ENCODE measurements around the gene ITPRID2. TPM values are rescaled to one million over a fixed set of nuclear protein-coding genes. Genes with fewer than 3 reads are reported as not detected.

ITPRID2 gene
- total RNA-seq, 1 experiment from 2014 or later = 1,605 TPM

DNA sequence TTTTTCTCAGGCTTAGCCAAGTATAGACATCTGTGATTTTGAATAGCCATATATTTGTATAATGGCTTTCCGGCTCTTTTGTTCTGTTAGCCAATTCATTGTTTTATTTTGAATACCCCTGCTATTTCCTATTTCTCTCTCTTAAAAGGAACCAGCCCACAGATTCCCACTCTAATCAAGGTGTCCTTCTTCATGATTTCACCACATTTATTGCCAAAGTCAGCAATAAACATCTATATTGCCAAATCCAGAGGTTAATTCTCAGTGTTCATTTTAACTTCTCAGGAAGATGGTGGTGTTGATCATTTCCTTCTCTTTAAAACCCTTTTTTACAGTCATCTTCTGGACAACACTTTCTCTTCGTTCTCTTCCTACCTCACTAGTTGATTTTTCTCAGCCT is 13.1 kb upstream of the ITPRID2 start:
- H3K4me3 ChIP-seq (replicated peaks in 1 of 2; ENCODE audit: low read depth in 1 of 2, low read length in 2 of 2) = no peak overlapping the region
- H3K9me2 ChIP-seq (ENCODE audit: insufficient read depth) = no peaks in the 10 kb centered on the region
- H2AFZ ChIP-seq (ENCODE audit: low read depth, low read length, poor library complexity, severe bottlenecking) = no peak overlapping the region
- no TSS peak for BruUV-seq (replicated peaks)
- ChIA-PET POLR2A (interaction anchor here (0.6 to 0.9 kb wide), 2 partner anchors 66 to 70 kb away, joined by 3 to 4 read pairs; no protein-coding TSS in a partner anchor), CTCF (no interaction called here), RAD21 (ENCODE audit: low non-redundant PET in 1 of 2, low total read pairs in 2 of 2, uncharacterized antibody in 2 of 2, unreplicated experiment in 2 of 2) (no interaction called here)
- H4K20me1 ChIP-seq (ENCODE audit: insufficient read depth) = no peaks in the 10 kb centered on the region
- no peak overlapping the region; the same call in 1 of the 2 replicates for H3K27ac ChIP-seq (ENCODE audit: low read depth, low read length)
- no peak overlapping the region for H3K9ac ChIP-seq (ENCODE audit: low read length)
- no peaks in the 10 kb centered on the region for H3K36me3 ChIP-seq (ENCODE audit: control insufficient read depth in 1 of 2, insufficient read depth in 2 of 2, low read length in 2 of 2)
- H3K4me2 ChIP-seq (ENCODE audit: low read length) = no peak overlapping the region
- no peak for ATAC-seq
- intact Hi-C loops (cut with micrococcal nuclease) = loop anchor here (5.0 kb wide), 1 partner anchor 66 kb away; no protein-coding TSS in a partner anchor
- no peak for DNase-seq (ENCODE audit: low read depth, low spot score)
- no peak for TF ChIP-seq ELF1 (IDR thresholded peaks at IDR 0.05; ENCODE audit: borderline replicate concordance, low read depth)
- no peak for TF ChIP-seq YY1 (IDR thresholded peaks at IDR 0.05; ENCODE audit: extremely low read depth, insufficient replicate concordance, low read depth, low read length)
- no peak for TF ChIP-seq CBX3 (IDR thresholded peaks at IDR 0.05; ENCODE audit: low read depth)
- TF ChIP-seq ZFX (IDR thresholded peaks at IDR 0.05) = no peak
- no peaks in the 10 kb centered on the region for H3K27me3 ChIP-seq (ENCODE audit: insufficient read depth, low read length)
- H3K4me1 ChIP-seq (ENCODE audit: control insufficient read depth in 1 of 2, insufficient read depth in 2 of 2, low read length in 2 of 2) = peaks cover 32 to 67% of the 10 kb centered on the region in 2 experiments
- H3K79me2 ChIP-seq (ENCODE audit: insufficient read depth, low read length) = no peaks in the 10 kb centered on the region
- no peaks in the 10 kb centered on the region for H3K9me3 ChIP-seq (ENCODE audit: control insufficient read depth in 1 of 2, insufficient read depth in 1 of 2, low read depth in 1 of 2, low read length in 2 of 2)

DNA sequence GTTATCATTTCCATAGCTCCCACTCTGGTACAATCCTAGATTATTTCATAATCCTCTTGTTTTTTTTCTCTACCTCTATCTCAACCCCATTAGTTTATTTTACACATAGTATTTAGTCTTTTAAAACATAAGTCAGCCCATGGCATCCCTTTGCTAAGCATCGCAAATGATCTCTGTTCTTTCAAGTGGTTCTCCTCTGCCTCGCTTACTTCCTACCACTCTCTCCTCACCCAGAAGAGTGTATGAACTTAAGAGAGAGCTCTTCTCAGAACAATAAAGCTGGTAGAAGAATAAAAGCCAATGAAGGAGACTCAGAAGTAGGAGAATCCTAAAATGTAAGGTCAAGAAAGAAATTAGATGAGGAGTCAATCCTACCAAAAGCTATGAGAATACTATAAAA is 12.2 kb upstream of the ITPRID2 start:
- no peak for TF ChIP-seq ELF1 (IDR thresholded peaks at IDR 0.05; ENCODE audit: borderline replicate concordance, low read depth)
- peaks cover 31 to 66% of the 10 kb centered on the region in 2 experiments for H3K4me1 ChIP-seq (ENCODE audit: control insufficient read depth in 1 of 2, insufficient read depth in 2 of 2, low read length in 2 of 2)
- no peaks in the 10 kb centered on the region for H3K27me3 ChIP-seq (ENCODE audit: insufficient read depth, low read length)
- H3K79me2 ChIP-seq (ENCODE audit: insufficient read depth, low read length) = no peaks in the 10 kb centered on the region
- no peak overlapping the region for H3K4me3 ChIP-seq (replicated peaks in 1 of 2; ENCODE audit: low read depth in 1 of 2, low read length in 2 of 2)
- no peak overlapping the region for H3K9ac ChIP-seq (ENCODE audit: low read length)
- no peaks in the 10 kb centered on the region for H4K20me1 ChIP-seq (ENCODE audit: insufficient read depth)
- ChIA-PET CTCF (no interaction called here), POLR2A (interaction anchor here (0.6 to 0.9 kb wide), 2 partner anchors 13 to 71 kb away, joined by 3 to 4 read pairs; no protein-coding TSS in a partner anchor), RAD21 (ENCODE audit: low non-redundant PET in 1 of 2, low total read pairs in 2 of 2, uncharacterized antibody in 2 of 2, unreplicated experiment in 2 of 2) (no interaction called here)
- H3K27ac ChIP-seq (ENCODE audit: low read depth, low read length) = no peak overlapping the region
- no peaks in the 10 kb centered on the region for H3K9me3 ChIP-seq (ENCODE audit: control insufficient read depth in 1 of 2, insufficient read depth in 1 of 2, low read depth in 1 of 2, low read length in 2 of 2)
- intact Hi-C loops (cut with micrococcal nuclease) = loop anchor here (5.0 kb wide), 1 partner anchor 67 kb away; no protein-coding TSS in a partner anchor
- no peak overlapping the region for H3K4me2 ChIP-seq (ENCODE audit: low read length)
- BruUV-seq (replicated peaks) = no TSS peak
- ATAC-seq (no peak), DNase-seq (ENCODE audit: low read depth, low spot score) (no peak)
- H3K9me2 ChIP-seq (ENCODE audit: insufficient read depth) = no peaks in the 10 kb centered on the region
- H2AFZ ChIP-seq (ENCODE audit: low read depth, low read length, poor library complexity, severe bottlenecking) = no peak overlapping the region
- no peaks in the 10 kb centered on the region for H3K36me3 ChIP-seq (ENCODE audit: control insufficient read depth in 1 of 2, insufficient read depth in 2 of 2, low read length in 2 of 2)
